ENCODE measurements around the gene PXT1. TPM values are rescaled to one million over a fixed set of nuclear protein-coding genes. Genes with fewer than 3 reads are reported as not detected.

The PXT1 gene, protein sequence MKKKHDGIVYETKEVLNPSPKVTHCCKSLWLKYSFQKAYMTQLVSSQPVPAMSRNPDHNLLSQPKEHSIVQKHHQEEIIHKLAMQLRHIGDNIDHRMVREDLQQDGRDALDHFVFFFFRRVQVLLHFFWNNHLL
- total RNA-seq (2022; extraction: Qiagen RNA extraction) = not detected in 5 replicates

DNA sequence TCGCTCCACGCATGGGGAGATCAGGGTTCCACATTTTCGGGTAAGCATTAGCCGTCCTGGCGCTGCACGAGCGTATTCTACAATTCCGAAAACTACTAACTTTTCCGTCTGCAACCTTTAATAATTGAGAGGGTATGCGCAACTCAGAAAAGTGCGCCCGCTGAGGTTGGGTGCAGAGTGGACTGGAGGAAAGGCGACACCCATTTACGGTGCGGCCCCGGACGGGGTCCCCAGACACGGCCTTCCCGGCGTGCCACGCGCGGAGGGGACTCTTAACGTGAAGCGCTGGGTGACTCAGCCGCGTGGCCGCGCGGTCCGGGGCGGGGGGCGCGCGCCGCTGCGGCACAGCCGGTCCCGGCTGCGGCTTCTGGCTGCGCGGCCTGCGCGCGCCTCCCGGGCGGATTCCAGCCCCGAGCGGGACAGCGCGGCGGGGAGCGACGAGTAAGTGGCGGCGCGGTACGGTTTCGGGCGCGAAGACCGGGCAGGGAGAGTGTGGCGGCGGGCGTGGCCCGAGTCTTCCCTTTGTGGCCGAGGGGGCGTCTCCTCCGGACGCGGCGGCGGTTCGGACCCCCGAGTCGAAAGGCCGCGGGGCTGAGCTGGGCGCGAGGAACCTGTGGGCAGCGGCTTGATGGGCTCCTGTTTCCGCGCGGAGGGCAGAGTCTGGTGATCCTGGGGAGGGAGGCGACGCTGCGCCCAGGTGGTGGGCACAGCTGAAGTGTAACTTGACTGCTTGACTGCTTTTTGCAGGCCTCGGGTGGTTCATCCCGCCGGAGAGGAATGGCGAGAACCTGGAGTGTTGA lies at the start of gene PXT1, which contains the start of gene KCTD20:
TSS of gene PXT1 (minus strand) at position 184 of the 800 bp plus-strand sequence. CDS start 16,772 bp downstream, outside the sequence.
TSS of gene KCTD20 (plus strand) at position 330 of the 800 bp plus-strand sequence. CDS start 27,098 bp downstream, outside the sequence.

DNA sequence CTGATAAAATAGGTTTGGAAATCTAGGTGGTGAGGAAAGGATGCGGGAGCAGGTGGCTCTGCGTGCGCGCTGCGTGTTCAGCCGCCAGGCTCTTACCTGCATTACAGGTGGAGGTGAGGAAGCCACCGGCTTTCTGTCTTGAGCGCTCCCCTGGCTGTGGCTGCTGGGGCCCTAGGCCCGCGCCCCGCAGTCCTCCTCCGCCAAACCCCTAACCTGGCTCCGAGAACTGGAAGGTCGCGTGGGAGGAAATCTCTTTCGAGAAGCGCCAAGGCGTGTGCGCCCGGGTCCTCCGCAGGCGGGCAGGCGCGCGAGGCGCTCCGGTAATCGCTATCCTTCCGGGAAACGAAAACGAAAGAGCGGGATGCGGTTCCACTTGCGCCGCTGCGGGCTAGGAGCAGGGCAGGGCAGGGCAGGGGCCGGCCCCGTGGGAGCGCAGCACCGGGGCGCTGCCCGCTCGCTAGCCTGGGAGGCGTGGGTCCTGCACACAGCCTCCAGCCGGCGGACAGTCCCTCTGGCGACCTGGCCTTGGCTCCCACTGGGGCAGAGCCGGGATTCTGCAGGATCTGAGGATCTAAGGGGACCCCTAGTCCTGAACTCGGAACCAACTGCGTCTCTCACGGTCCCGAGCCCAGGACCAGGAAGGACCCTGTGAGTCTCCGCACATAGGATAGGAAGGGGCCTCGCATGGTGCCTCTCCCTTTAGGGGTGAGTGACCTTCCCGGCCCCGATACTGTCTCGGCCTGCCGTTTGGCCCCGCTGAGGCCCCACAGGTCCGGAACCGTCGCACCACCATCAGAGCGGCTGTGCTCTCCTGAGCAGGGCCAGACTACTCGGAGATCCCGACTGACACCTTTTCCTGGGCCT lies 55.0 kb downstream of the PXT1 start, which contains the start of gene ETV7:
TSS of gene ETV7 (minus strand) at position 230 of the 864 bp plus-strand sequence. CDS start at position 102, 128 bp downstream.

Other genes starting within 250 kb of the PXT1 start
- gene BRPF3, start 246.1 kb downstream of the PXT1 start, total RNA-seq (2022; extraction: Qiagen RNA extraction) = 8.3 to 9.5 TPM (median 9.1 TPM) in 5 replicates
- gene PNPLA1, start 172.8 kb downstream of the PXT1 start, total RNA-seq (2022; extraction: Qiagen RNA extraction) = not detected in 5 replicates
- 0.02 to 0.05 TPM (median 0.02 TPM) in 4 of 5 replicates, not detected in the other for gene BNIP5, start 106.0 kb downstream of the PXT1 start, total RNA-seq (2022; extraction: Qiagen RNA extraction)
- gene ETV7, start 55.2 kb downstream of the PXT1 start, total RNA-seq (2022; extraction: Qiagen RNA extraction) = 0.08 to 0.20 TPM (median 0.13 TPM) in 4 of 5 replicates, not detected in the other
- 15.1 to 19.7 TPM (median 16.2 TPM) in 5 replicates for gene KCTD20, start 146 bp upstream of the PXT1 start, total RNA-seq (2022; extraction: Qiagen RNA extraction)
- 14.6 to 15.7 TPM (median 15.3 TPM) in 5 replicates for gene STK38, start 104.6 kb upstream of the PXT1 start, total RNA-seq (2022; extraction: Qiagen RNA extraction)
- gene SRSF3, start 151.5 kb upstream of the PXT1 start, total RNA-seq (2022; extraction: Qiagen RNA extraction) = 481 to 703 TPM (median 512 TPM) in 5 replicates
- gene CDKN1A, start 235.9 kb upstream of the PXT1 start, total RNA-seq (2022; extraction: Qiagen RNA extraction) = 238 to 313 TPM (median 284 TPM) in 5 replicates

Measured in A549 treated with AZD2906 at 1 μM for 4 hours (cell line).